Esophagus (tissue), 2 donors: ENCODE results near the gene SMC2. TPM values are rescaled to one million over a fixed set of nuclear protein-coding genes. Genes with fewer than 3 reads are reported as not detected.
A peak's percentile ranks its signal among the peaks of the same experiment; 100 is the strongest.

Experiments
- H3K27ac ChIP-seq, 2 donors: one replicate each; pipeline ENCODE4 v1.5.1; 2013; ENCODE audit warnings: low read depth in 2 of 2, mild to moderate bottlenecking in 2 of 2, inconsistent platforms in 1 of 2, low read length in 1 of 2, moderate library complexity in 1 of 2
- H3K27me3 ChIP-seq, 2 donors: one replicate each; pipeline ENCODE4 v1.6.1; 2013; ENCODE audit warnings: low read length in 2 of 2, control low read depth in 1 of 2, mild to moderate bottlenecking in 1 of 2; ENCODE audit not compliant: insufficient read depth in 2 of 2, control insufficient read depth in 1 of 2
- H3K36me3 ChIP-seq, 2 donors: one replicate each; pipeline ENCODE4 v1.6.1; 2013; ENCODE audit warnings: low read length in 1 of 2; ENCODE audit not compliant: control insufficient read depth in 2 of 2, insufficient read depth in 2 of 2
- H3K4me1 ChIP-seq, 2 donors: one replicate each; pipeline ENCODE4 v1.6.1; 2013; ENCODE audit warnings: low read length in 1 of 2; ENCODE audit not compliant: control insufficient read depth in 2 of 2, insufficient read depth in 2 of 2
- H3K4me3 ChIP-seq, 2 donors: one replicate each; pipeline ENCODE4 v1.5.1; 2013; ENCODE audit warnings: low read length in 2 of 2, mild to moderate bottlenecking in 2 of 2, low read depth in 1 of 2, moderate library complexity in 1 of 2
- H3K9me3 ChIP-seq, 2 donors: one replicate each; pipeline ENCODE4 v1.6.1; 2013; ENCODE audit warnings: mild to moderate bottlenecking in 2 of 2, low read depth in 1 of 2, low read length in 1 of 2, moderate library complexity in 1 of 2; ENCODE audit not compliant: control insufficient read depth in 2 of 2, insufficient read depth in 1 of 2
- WGBS, 2 donors: extraction: QIAGEN DNeasy Blood & Tissue Kit; methylation state at CpG; one replicate each; pipeline ENCODE4 v1.1.7; 2013; 5-methylcytosine and 5-hydroxymethylcytosine counted together
- polyA plus RNA-seq, 2 donors: library from polyadenylated mRNA; stranded (reverse); fragments of 200-250 nt; gene quantifications; one replicate each; pipeline ENCODE4 v1.2.3, GENCODE V29; 2013
- donor health status: healthy with polysubstance abuse.
- donor health status: Bipolar disorder and iron deficiency.

SMC2 gene
- polyA plus RNA-seq, 2 donors = 2.8 to 6.5 TPM

DNA sequence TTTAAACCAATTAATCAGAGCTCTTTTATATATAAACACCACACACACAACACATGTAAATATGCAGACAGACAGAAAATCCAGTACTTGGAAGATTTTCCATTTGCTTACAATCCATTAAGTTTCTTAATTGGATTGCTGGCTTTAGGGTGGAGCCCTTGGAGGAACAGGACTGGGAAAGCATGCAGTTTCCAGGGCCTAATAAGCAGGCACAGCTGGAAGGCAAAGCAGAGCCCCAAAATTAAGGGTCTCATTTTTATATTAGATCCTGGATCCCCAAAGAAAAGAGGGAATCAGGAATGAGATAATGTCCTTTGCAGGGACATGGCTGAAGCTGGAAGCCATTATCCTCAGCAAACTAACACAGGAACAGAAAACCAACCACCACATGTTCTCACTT, 13.1 kb upstream of the SMC2 start:
- Histone ChIP-seq H3K27ac (no peak overlapping the region), H3K36me3 (no peaks in the 10 kb centered on the region), H3K9me3 (no peaks in the 10 kb centered on the region), H3K4me3 (no peak overlapping the region), H3K27me3 (no peaks in the 10 kb centered on the region), H3K4me1 (no peaks in the 10 kb centered on the region)

GRCh38 chr9:104082168-104082567, 11.9 kb upstream of the SMC2 start:
- H3K4me3 ChIP-seq = no peak overlapping the region
- WGBS, 2 donors = 93% methylated on average over 1 of the region's 1 CpG
- no peak overlapping the region for H3K27ac ChIP-seq
- H3K27me3 ChIP-seq = no peaks in the 10 kb centered on the region
- no peaks in the 10 kb centered on the region for H3K4me1 ChIP-seq
- no peaks in the 10 kb centered on the region for H3K9me3 ChIP-seq
- no peaks in the 10 kb centered on the region for H3K36me3 ChIP-seq

GRCh38 chr9:104085525-104085924, 8.6 kb upstream of the SMC2 start:
- H3K4me1 ChIP-seq = no peaks in the 10 kb centered on the region
- WGBS, 2 donors = 78 to 79% methylated on average over 1 of the region's 1 CpG
- no peak overlapping the region for H3K4me3 ChIP-seq
- no peak overlapping the region for H3K27ac ChIP-seq
- no peaks in the 10 kb centered on the region for H3K36me3 ChIP-seq
- no peaks in the 10 kb centered on the region for H3K27me3 ChIP-seq
- no peaks in the 10 kb centered on the region for H3K9me3 ChIP-seq

DNA sequence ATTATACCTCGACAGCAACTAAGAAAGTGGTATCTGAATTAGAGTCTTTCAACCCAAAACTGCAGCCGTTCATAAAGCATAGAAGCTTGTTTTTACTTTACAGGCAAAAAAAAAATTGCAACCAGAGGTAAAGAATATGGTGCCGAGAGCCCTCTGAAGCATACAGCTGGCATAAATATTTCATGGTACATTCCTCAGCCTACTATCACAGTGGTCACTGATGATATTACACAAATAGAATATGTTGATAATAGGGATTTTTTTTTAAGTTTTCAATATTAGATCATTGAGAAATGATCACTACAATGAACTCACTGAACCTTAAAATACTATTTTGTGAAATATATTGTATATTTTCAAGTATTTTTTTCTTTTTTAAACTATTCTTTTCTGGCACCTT, 6.2 kb upstream of the SMC2 start:
- Histone ChIP-seq H3K9me3 (no peaks in the 10 kb centered on the region), H3K27ac (no peak overlapping the region), H3K36me3 (no peaks in the 10 kb centered on the region), H3K4me3 (no peak overlapping the region), H3K4me1 (no peaks in the 10 kb centered on the region), H3K27me3 (no peaks in the 10 kb centered on the region)
- 86 to 92% methylated on average over 3 of the region's 3 CpGs for WGBS, 2 donors

DNA sequence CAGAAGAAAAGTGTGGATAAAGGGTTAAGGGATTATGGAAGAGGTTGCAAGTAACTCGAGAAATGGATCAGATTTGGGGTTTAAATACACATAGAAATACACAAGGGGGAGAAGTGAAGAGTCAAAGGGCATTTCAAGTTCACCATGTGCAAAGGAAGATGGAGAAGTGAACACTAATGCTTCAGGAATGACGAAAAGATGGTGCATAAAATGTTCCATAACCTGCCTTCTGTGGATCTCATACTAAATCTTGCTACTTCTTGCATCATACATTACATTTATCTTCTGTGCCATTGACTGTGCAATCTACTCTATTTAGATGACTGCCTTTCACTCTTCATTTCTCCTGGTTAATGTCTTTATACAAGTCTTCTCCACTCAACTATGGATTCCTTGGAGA, 5.7 kb upstream of the SMC2 start:
- 70 to 78% methylated on average over 2 of the region's 2 CpGs for WGBS, 2 donors
- Histone ChIP-seq H3K27ac (no peak overlapping the region), H3K27me3 (no peaks in the 10 kb centered on the region), H3K4me1 (no peaks in the 10 kb centered on the region), H3K4me3 (no peak overlapping the region), H3K9me3 (no peaks in the 10 kb centered on the region), H3K36me3 (no peaks in the 10 kb centered on the region)

- Histone ChIP-seq H3K27ac (no peak overlapping the region), H3K4me1 (no peaks in the 10 kb centered on the region)
- WGBS, 2 donors = 57 to 69% methylated on average over 2 of the region's 2 CpGs
These were observed 3.5 kb upstream of the SMC2 start for GRCh38 chr9:104090578-104090977.

DNA sequence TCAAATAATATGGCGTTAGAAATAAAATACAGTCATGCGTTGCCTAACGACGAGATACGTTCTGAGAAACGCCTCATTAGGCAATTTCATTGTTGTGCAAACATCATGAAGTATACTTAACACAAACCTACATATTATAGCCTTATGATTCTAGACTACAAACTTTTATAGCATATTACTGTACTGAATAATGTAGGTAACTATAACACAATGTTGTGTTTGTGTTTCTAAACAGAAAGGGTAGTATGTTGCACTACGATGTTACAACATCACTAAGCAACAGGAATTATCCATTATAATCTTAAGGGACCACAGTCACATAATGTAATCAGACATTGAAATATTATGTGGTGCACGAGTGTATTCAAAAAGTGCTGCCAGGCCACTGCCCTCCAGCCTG, 3.0 kb upstream of the SMC2 start:
- WGBS, 2 donors = 56 to 59% methylated on average over 8 of the region's 8 CpGs
- Histone ChIP-seq H3K4me3 (no peak overlapping the region), H3K27ac (no peak overlapping the region)

More at GRCh38 chr9:104090578-104090977, 3.5 kb upstream of the SMC2 start:
- Histone ChIP-seq H3K36me3 (no peaks in the 10 kb centered on the region), H3K27me3 (no peaks in the 10 kb centered on the region), H3K4me3 (no peak overlapping the region), H3K9me3 (no peaks in the 10 kb centered on the region)

GRCh38 chr9:104091708-104092107, 2.4 kb upstream of the SMC2 start:
- Histone ChIP-seq H3K27me3 (no peaks in the 10 kb centered on the region), H3K9me3 (no peaks in the 10 kb centered on the region), H3K27ac (peak overlapping the region in 1 of 2 donors; percentile 0), H3K4me1 (no peaks in the 10 kb centered on the region), H3K4me3 (no peak overlapping the region), H3K36me3 (no peaks in the 10 kb centered on the region)
- 27 to 37% methylated on average over 4 of the region's 4 CpGs for WGBS, 2 donors

More for the DNA sequence above, 3.0 kb upstream of the SMC2 start:
- Histone ChIP-seq H3K4me1 (no peaks in the 10 kb centered on the region), H3K9me3 (no peaks in the 10 kb centered on the region), H3K36me3 (no peaks in the 10 kb centered on the region), H3K27me3 (no peaks in the 10 kb centered on the region)

GRCh38 chr9:104092192-104092591, 1.9 kb upstream of the SMC2 start:
- no peaks in the 10 kb centered on the region for H3K27me3 ChIP-seq
- no peaks in the 10 kb centered on the region for H3K4me1 ChIP-seq
- H3K36me3 ChIP-seq = no peaks in the 10 kb centered on the region
- 41 to 45% methylated on average over 2 of the region's 2 CpGs for WGBS, 2 donors
- H3K9me3 ChIP-seq = no peaks in the 10 kb centered on the region
- H3K27ac ChIP-seq = peak overlapping the region in 1 of 2 donors; percentile 0
- H3K4me3 ChIP-seq = no peak overlapping the region

DNA sequence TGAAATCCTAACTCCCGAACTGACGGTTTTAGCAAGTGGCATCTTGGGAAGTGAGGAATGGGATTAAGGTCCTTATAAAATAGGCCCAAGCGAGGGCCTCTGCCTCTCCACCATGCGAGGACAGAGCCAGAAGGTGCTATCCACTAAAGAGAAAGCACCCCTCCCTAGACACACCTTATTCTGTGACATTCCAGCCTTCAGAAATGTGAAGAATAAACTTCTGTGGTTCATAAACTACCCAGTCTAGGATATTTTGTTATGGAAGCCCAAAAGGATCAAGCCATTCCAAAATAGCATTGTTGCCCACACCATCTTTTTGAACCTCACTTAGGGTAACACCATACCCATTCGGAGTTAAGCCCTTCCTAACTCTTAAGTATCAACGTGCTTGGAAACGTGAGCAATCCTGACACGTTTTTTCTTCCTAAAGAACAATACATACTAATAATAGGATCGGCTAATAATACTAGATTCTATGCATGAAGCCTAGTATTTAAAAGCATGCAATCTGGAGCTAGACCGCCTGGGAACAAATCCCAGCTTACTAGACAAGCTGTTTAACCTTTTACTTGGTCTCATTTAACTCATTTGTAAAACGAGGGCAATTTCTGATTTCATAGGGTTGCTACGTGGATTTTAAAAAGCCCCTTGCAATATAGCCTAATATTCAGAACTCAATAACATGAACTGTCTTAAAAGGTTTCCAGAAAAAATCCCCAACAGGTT, 1.1 kb upstream of the SMC2 start:
- H3K4me3 ChIP-seq = peak overlapping the region; percentile 62 to 69
- H3K27me3 ChIP-seq = no peaks in the 10 kb centered on the region
- H3K4me1 ChIP-seq = no peaks in the 10 kb centered on the region
- H3K27ac ChIP-seq = peak overlapping the region; percentile 89 to 95
- 18% methylated on average over 12 of the region's 12 CpGs for WGBS, 2 donors
- H3K36me3 ChIP-seq = no peaks in the 10 kb centered on the region
- H3K9me3 ChIP-seq = no peaks in the 10 kb centered on the region
